ENCODE measurements around the gene TNFRSF12A.

TNFRSF12A gene

GRCh38 chr16:3020604-3021448, 658 bp downstream of the TNFRSF12A start (continued):
- TF ChIP-seq, protein P1, sequence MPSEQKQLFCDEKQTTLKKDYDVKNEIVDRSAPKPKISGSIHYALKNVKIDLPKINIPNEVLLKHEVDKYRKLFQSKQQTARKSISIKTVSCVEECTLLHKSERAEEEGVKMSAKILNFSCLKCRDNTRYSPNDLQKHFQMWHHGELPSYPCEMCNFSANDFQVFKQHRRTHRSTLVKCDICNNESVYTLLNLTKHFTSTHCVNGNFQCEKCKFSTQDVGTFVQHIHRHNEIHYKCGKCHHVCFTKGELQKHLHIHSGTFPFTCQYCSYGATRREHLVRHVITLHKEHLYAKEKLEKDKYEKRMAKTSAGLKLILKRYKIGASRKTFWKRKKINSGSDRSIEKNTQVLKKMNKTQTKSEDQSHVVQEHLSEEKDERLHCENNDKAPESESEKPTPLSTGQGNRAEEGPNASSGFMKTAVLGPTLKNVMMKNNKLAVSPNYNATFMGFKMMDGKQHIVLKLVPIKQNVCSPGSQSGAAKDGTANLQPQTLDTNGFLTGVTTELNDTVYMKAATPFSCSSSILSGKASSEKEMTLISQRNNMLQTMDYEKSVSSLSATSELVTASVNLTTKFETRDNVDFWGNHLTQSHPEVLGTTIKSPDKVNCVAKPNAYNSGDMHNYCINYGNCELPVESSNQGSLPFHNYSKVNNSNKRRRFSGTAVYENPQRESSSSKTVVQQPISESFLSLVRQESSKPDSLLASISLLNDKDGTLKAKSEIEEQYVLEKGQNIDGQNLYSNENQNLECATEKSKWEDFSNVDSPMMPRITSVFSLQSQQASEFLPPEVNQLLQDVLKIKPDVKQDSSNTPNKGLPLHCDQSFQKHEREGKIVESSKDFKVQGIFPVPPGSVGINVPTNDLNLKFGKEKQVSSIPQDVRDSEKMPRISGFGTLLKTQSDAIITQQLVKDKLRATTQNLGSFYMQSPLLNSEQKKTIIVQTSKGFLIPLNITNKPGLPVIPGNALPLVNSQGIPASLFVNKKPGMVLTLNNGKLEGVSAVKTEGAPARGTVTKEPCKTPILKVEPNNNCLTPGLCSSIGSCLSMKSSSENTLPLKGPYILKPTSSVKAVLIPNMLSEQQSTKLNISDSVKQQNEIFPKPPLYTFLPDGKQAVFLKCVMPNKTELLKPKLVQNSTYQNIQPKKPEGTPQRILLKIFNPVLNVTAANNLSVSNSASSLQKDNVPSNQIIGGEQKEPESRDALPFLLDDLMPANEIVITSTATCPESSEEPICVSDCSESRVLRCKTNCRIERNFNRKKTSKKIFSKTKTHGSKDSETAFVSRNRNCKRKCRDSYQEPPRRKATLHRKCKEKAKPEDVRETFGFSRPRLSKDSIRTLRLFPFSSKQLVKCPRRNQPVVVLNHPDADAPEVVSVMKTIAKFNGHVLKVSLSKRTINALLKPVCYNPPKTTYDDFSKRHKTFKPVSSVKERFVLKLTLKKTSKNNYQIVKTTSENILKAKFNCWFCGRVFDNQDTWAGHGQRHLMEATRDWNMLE (tag by site-specific recombination; conservative IDR thresholded peaks at IDR 0.05; ENCODE audit: low read depth) = 0 out of 2 replicates have a peak, but pooled peaks have one; percentile 22
- TF ChIP-seq ZBTB11 (tag by site-specific recombination; conservative IDR thresholded peaks at IDR 0.05; ENCODE audit: low read depth) (no peak), ZNF211 (tag by site-specific recombination; IDR thresholded peaks at IDR 0.05; ENCODE audit: low read depth) (no peak), MEIS1 (CRISPR knock-in tag; IDR thresholded peaks at IDR 0.05; ENCODE audit: borderline replicate concordance) (no peak), ZNF354C (tag by site-specific recombination; IDR thresholded peaks at IDR 0.05; ENCODE audit: borderline replicate concordance, low read depth) (no peak), ZNF555 (tag by site-specific recombination; conservative IDR thresholded peaks at IDR 0.05) (no peak), ZNF514 (tag by site-specific recombination; IDR thresholded peaks at IDR 0.05) (no peak), ELK4 (IDR thresholded peaks at IDR 0.05; ENCODE audit: borderline replicate concordance, low read depth, low read length) (no peak), ZNF585B (tag by site-specific recombination; IDR thresholded peaks at IDR 0.05) (no peak), ZNF621 (tag by site-specific recombination; IDR thresholded peaks at IDR 0.05) (no peak), KLF9 (tag by site-specific recombination; IDR thresholded peaks at IDR 0.05; ENCODE audit: low read depth) (peak; percentile 89), KLF10 (tag by site-specific recombination; IDR thresholded peaks at IDR 0.05) (peak; percentile 94), TRIM28 (IDR thresholded peaks at IDR 0.05; ENCODE audit: borderline replicate concordance, low read length) (no peak), ZNF10 (tag by site-specific recombination; IDR thresholded peaks at IDR 0.05) (peak; percentile 90), ZBTB17 (tag by site-specific recombination; IDR thresholded peaks at IDR 0.05) (peak; percentile 32), ZNF274 (IDR thresholded peaks at IDR 0.05; ENCODE audit: low read length) (no peak), ZNF274 (tag by site-specific recombination; IDR thresholded peaks at IDR 0.05; ENCODE audit: borderline replicate concordance) (no peak), EGR2 (tag by site-specific recombination; IDR thresholded peaks at IDR 0.05; ENCODE audit: low read depth) (peak; percentile 36), ZSCAN30 (tag by site-specific recombination; IDR thresholded peaks at IDR 0.05) (no peak)
- TF ChIP-seq, protein P2, sequence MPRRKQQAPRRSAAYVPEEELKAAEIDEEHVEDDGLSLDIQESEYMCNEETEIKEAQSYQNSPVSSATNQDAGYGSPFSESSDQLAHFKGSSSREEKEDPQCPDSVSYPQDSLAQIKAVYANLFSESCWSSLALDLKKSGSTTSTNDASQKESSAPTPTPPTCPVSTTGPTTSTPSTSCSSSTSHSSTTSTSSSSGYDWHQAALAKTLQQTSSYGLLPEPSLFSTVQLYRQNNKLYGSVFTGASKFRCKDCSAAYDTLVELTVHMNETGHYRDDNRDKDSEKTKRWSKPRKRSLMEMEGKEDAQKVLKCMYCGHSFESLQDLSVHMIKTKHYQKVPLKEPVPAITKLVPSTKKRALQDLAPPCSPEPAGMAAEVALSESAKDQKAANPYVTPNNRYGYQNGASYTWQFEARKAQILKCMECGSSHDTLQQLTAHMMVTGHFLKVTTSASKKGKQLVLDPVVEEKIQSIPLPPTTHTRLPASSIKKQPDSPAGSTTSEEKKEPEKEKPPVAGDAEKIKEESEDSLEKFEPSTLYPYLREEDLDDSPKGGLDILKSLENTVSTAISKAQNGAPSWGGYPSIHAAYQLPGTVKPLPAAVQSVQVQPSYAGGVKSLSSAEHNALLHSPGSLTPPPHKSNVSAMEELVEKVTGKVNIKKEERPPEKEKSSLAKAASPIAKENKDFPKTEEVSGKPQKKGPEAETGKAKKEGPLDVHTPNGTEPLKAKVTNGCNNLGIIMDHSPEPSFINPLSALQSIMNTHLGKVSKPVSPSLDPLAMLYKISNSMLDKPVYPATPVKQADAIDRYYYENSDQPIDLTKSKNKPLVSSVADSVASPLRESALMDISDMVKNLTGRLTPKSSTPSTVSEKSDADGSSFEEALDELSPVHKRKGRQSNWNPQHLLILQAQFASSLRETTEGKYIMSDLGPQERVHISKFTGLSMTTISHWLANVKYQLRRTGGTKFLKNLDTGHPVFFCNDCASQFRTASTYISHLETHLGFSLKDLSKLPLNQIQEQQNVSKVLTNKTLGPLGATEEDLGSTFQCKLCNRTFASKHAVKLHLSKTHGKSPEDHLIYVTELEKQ (tag by site-specific recombination; IDR thresholded peaks at IDR 0.05; ENCODE audit: borderline replicate concordance) = peak; percentile 36; the same call in 1 of the 2 replicates
- TF ChIP-seq, protein P3, sequence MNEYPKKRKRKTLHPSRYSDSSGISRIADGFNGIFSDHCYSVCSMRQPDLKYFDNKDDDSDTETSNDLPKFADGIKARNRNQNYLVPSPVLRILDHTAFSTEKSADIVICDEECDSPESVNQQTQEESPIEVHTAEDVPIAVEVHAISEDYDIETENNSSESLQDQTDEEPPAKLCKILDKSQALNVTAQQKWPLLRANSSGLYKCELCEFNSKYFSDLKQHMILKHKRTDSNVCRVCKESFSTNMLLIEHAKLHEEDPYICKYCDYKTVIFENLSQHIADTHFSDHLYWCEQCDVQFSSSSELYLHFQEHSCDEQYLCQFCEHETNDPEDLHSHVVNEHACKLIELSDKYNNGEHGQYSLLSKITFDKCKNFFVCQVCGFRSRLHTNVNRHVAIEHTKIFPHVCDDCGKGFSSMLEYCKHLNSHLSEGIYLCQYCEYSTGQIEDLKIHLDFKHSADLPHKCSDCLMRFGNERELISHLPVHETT (tag by site-specific recombination; IDR thresholded peaks at IDR 0.05) = peak; percentile 97
- TF ChIP-seq, protein P4, sequence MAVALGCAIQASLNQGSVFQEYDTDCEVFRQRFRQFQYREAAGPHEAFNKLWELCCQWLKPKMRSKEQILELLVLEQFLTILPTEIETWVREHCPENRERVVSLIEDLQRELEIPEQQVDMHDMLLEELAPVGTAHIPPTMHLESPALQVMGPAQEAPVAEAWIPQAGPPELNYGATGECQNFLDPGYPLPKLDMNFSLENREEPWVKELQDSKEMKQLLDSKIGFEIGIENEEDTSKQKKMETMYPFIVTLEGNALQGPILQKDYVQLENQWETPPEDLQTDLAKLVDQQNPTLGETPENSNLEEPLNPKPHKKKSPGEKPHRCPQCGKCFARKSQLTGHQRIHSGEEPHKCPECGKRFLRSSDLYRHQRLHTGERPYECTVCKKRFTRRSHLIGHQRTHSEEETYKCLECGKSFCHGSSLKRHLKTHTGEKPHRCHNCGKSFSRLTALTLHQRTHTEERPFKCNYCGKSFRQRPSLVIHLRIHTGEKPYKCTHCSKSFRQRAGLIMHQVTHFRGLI (tag by site-specific recombination; IDR thresholded peaks at IDR 0.05) = no peak; the same call in none of the 2 replicates
